Brain microvascular endothelial cell (primary cell): ENCODE data around the gene DESI1.
"Not testable (repeated sequence)": the region's sequence is repeated elsewhere in the genome, so short reads cannot be mapped to it uniquely, and the experiment has no call there.

Experiments
- DNase-seq: peaks from one replicate; pipeline ENCODE4 v3.0.0-alpha.2; 2020
- H3K27ac ChIP-seq: fragments of 250-450 bp; sonication (Bioruptor Pico); 2 replicates; pipeline ENCODE4 v1.5.1; 2020; ENCODE audit warnings: mild to moderate bottlenecking, moderate library complexity
- H3K27me3 ChIP-seq: fragments of 250-450 bp; sonication (Bioruptor Pico); replicated peaks from 2 replicates; pipeline ENCODE4 v1.5.1; 2020; ENCODE audit warnings: mild to moderate bottlenecking
- H3K36me3 ChIP-seq: fragments of 250-450 bp; sonication (Bioruptor Pico); replicated peaks from 2 replicates; pipeline ENCODE4 v1.5.1; 2020; ENCODE audit warnings: mild to moderate bottlenecking
- H3K4me3 ChIP-seq: 2 replicates; pipeline ENCODE4 v1.5.1; 2011; ENCODE audit warnings: low read depth, mild to moderate bottlenecking, control low read depth, low read length, moderate library complexity
- CTCF ChIP-seq: IDR thresholded peaks from 2 replicates; pipeline ENCODE4 v1.5.1; 2011; ENCODE audit warnings: low read depth, mild to moderate bottlenecking, moderate library complexity, low read length, control low read depth, inconsistent platforms; ENCODE audit errors: missing control alignments
- in situ Hi-C: cut with HindIII; loops from 2 replicates; pipeline ENCODE4 v1.10.0; 2017; ENCODE audit warnings: low sequenced_read_pairs, low pct_ligation_motif_present

The DESI1 gene

GRCh38 chr22:41561335-41561734 is 59.5 kb downstream of the DESI1 start:
- H3K27ac ChIP-seq = no peak overlapping the region
- H3K36me3 ChIP-seq = no peaks in the 10 kb centered on the region
- H3K4me3 ChIP-seq = peak overlapping the region; percentile 31
- H3K27me3 ChIP-seq = no peaks in the 10 kb centered on the region
- in situ Hi-C loops = no loop called here
- no peak for TF ChIP-seq CTCF
- DNase-seq = no peak

GRCh38 chr22:41560095-41560471 is 60.8 kb downstream of the DESI1 start:
- Histone ChIP-seq H3K27me3 (no peaks in the 10 kb centered on the region), H3K27ac (no peak overlapping the region), H3K36me3 (no peaks in the 10 kb centered on the region), H3K4me3 (no peak overlapping the region)
- in situ Hi-C loops = no loop called here
- no peak for TF ChIP-seq CTCF
- no peak for DNase-seq

- not testable (repeated sequence) for H3K27ac ChIP-seq
These were observed 62.6 kb downstream of the DESI1 start for GRCh38 chr22:41558241-41558630.

GRCh38 chr22:41557401-41558240 is 63.2 kb downstream of the DESI1 start:
- TF ChIP-seq CTCF = no peak
- in situ Hi-C loops = no loop called here
- DNase-seq = peak; percentile 71
- Histone ChIP-seq H3K4me3 (peak overlapping the region; percentile 5), H3K27ac (peak overlapping the region; percentile 69), H3K27me3 (no peaks in the 10 kb centered on the region), H3K36me3 (no peaks in the 10 kb centered on the region)

More at GRCh38 chr22:41558241-41558630, 62.6 kb downstream of the DESI1 start:
- H3K36me3 ChIP-seq, in situ Hi-C loops, H3K27me3 ChIP-seq, H3K4me3 ChIP-seq, DNase-seq: not testable (repeated sequence)

- Histone ChIP-seq H3K27ac (no peak overlapping the region), H3K27me3 (no peaks in the 10 kb centered on the region), H3K36me3 (no peaks in the 10 kb centered on the region), H3K4me3 (no peak overlapping the region)
- in situ Hi-C loops = no loop called here
- TF ChIP-seq CTCF = no peak
- no peak for DNase-seq
These were observed 64.3 kb downstream of the DESI1 start for GRCh38 chr22:41556561-41556960.

GRCh38 chr22:41555325-41555982 is 65.4 kb downstream of the DESI1 start:
- TF ChIP-seq CTCF = no peak
- in situ Hi-C loops = no loop called here
- H3K27ac ChIP-seq = no peak overlapping the region
- no peaks in the 10 kb centered on the region for H3K36me3 ChIP-seq
- H3K27me3 ChIP-seq = no peaks in the 10 kb centered on the region
- no peak for DNase-seq
- H3K4me3 ChIP-seq = no peak overlapping the region
